22Rv1 (cell line): ENCODE measurements around the gene EPHA6.

Experiments used
- CTCF ChIP-seq: fragments of 450-650 bp; IDR thresholded peaks from 2 replicates; pipeline ENCODE4 v1.5.1; 2017; ENCODE audit warnings: mild to moderate bottlenecking
- ZFX ChIP-seq: fragments of 450-650 bp; IDR thresholded peaks from 2 replicates; pipeline ENCODE4 v1.6.1; 2017; ENCODE audit warnings: antibody characterized with exemption, borderline replicate concordance

- TF ChIP-seq CTCF: no peak
- no peak for TF ChIP-seq ZFX
Measured at GRCh38 chr3:97487587-97487986, 673.2 kb downstream of the EPHA6 start.
